Activated CD4-positive, alpha-beta T cell treated with anti-CD3 and anti-CD28 coated beads, Interleukin-2, amount 50 U/mL, for 1 hour (primary cell): ENCODE data around the gene HOXC5.

Experiments used
- DNase-seq: peaks from one replicate; pipeline ENCODE4 v3.0.0-alpha.2; 2020

HOXC5 gene

DNA sequence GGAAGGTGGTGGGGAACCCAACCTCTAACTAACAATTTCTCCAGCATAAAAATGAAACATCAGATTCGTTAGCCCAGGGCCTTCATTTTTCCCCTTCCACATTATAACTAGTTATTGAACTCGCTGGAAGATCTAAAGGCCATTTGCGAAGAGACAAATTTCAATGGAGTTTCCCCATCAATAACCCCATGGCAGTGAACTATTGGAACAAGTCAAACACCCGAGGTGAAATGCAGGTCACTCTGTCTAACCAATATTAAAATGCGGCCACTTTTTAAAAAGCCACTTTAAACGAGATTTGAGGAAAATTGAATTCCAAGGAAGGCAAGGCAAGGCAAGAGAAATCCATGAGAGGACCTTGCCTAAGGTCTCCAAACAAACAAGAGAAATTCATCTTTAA lies 16.3 kb downstream of the HOXC5 start:
- no peak for DNase-seq

DNA sequence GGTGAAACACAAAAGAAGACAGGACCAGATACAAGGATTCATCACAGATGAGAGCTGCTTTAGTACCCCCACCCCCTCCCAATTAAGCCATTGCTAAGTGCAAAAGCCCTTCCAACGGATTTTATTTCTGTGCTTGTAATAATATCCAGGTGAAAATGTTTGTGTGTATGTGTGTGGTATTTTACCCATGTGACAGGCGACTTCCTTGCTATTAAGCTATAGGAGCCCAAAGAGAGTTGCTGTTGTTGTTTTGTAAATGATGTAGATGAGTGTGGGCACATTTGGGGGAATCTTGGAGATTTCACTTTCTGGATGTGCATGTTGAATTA lies 17.6 kb downstream of the HOXC5 start:
- no peak for DNase-seq

DNA sequence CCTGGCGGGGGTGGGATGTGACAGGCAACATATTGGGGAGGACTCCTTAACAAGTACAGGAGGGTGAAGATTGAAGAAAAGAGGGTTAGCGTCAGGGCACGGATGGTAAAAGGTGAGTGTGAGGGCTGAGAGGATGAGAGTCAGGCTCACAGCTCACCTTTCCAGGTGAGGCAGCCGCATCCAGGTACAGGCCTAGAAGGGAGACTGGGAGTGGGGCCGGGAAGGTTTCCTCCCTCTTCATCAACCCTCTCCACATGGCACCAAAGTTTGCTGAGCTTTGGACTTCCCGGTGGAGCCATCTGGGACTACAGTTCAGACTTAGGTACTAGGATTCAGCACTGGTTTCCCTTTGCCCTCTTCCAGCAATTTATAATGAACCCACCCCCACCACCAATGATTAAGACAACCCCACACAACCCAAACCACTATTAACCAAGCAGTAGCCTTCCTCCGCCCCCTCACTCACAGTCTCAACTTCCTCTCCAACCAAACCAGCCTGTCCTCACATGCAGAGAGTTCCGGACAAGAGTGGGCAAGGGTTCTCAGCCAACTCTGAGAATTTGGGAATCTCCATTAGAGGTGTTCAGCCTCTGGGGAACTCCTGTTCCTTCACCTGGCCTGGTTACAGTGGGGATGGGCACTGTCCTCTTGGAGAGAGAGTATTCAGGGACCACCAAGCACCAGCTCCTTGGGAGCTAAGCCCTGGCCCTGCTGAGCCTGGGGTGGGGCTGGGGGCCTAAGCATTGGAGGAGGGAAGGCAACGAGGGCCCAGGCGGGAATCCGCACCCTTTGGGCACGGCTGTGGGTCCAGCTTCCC lies 18.4 kb downstream of the HOXC5 start:
- DNase-seq = no peak

DNA sequence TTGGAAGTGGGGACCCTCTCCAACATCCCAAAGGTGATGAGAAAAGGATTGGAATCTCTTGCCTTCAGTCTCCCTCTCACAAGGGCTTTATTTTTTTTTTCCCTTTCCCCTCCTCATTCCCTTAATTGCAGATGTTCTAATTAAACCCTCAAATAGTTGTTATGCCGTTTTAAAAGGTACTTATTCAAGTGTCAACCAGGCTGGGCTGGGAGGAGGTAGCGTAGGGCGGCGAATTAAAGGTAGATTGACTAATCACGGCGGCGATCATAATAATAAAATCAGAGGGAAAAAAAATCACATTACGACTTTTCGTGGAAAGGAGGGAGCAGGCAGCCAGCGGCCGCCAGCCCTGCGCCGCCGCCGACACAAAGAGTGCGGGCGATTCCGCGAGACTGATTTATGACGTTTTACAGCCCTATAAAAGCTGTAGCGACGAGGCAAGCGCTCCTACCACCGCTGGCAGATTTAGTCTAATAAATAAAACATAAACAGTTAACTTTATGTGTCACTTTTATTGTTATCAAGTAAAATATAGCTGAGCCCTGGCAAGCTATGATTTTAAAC lies 19.1 kb downstream of the HOXC5 start:
- DNase-seq = no peak

DNA sequence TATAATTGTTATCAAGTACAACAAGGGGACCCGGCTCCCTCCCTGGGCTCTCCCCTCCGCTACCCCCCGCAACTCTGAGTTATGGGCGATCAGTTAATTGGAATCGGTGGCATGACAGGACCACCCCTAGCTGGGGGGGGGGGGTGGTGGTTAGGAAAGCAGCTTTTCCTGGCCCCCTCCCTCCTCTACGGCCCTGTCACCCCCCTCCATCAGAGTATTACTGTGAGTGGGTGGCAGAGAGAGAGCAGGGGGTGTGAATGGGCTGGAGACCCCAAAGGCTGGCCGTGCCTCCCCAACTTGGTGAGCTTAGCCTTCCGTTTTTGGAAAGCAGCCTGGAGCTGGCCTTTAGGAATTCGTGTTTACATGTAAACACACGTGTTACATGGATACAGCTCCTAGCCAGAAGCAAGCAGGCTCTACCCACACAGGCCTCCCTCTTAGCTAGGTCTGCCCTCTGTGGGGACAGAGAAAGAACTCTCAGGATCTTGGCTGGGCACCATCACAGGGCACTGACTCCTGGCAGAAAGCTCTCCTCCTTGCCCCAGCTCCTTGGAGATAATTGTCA lies 19.7 kb downstream of the HOXC5 start:
- DNase-seq = no peak

DNA sequence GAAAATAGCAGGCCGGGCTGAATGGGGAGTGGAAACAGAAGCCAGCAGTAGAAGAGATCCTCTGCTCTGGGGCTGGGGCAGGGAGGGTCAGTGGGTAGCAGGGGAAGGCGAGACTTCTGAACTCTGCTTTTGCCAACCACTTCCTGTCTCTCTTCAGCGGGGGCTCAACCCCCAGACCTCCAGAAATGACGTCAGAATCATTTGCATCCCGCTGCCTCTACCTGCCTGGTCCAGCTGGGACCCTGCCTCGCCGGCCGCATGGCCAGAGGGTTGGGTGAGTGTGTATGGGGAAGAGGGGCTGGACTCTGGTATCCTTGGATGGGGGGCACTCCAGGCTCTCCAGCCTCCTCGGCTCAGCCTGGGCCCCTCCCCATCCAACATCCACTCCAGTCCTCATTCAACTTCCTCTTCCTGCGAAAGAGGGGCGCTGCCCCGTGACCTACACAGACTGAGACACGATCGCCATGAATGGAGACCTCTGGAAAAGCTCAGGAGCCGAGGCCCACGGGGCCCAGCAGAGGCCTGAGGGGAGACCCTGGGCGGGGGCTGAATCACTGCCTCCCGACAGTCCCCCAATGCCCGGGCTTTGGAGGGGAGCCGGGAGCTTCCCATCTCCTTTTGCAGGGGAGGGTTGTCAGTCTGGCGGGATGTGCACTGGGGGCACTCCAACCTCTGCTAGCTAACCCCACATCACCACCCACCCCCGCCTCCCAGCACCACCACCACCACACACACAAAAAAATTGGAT lies 20.3 kb downstream of the HOXC5 start:
- no peak for DNase-seq

DNA sequence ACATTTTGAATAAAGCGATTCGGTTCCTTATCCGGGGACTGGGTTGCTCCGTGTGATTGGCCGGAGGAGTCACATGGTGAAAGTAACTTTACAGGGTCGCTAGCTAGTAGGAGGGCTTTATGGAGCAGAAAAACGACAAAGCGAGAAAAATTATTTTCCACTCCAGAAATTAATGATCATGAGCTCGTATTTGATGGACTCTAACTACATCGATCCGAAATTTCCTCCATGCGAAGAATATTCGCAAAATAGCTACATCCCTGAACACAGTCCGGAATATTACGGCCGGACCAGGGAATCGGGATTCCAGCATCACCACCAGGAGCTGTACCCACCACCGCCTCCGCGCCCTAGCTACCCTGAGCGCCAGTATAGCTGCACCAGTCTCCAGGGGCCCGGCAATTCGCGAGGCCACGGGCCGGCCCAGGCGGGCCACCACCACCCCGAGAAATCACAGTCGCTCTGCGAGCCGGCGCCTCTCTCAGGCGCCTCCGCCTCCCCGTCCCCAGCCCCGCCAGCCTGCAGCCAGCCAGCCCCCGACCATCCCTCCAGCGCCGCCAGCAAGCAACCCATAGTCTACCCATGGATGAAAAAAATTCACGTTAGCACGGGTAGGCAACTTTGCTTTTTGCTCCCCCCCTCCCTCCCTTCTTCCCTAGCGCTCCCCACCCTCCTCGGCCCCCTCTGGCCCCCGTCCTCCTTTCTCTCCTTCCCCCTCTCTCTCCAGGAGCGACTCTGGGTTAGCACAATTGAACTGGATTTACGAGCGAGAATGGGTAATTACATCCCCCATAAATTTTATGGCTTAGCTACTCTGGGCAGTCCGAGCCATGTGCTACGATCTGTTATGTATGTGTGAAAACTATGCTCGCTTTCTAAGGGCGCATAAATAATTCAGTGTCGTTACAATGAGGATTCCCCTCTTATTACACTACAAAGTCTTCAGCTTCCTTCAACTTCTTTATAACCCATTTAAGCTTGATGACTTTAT lies 21.2 kb downstream of the HOXC5 start, which contains the start of gene HOXC4:
HOXC4 (plus strand) TSS at position 85 of the 991 bp plus-strand sequence; CDS start at position 173, 88 bp downstream.
- no peak for DNase-seq

DNA sequence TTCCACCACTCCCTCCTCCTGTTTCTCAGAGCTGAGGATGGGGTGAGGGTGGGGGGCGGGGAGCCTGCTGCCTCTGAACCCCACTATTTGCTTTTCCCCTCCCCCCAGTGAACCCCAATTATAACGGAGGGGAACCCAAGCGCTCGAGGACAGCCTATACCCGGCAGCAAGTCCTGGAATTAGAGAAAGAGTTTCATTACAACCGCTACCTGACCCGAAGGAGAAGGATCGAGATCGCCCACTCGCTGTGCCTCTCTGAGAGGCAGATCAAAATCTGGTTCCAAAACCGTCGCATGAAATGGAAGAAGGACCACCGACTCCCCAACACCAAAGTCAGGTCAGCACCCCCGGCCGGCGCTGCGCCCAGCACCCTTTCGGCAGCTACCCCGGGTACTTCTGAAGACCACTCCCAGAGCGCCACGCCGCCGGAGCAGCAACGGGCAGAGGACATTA lies 21.9 kb downstream of the HOXC5 start:
- no peak for DNase-seq

DNA sequence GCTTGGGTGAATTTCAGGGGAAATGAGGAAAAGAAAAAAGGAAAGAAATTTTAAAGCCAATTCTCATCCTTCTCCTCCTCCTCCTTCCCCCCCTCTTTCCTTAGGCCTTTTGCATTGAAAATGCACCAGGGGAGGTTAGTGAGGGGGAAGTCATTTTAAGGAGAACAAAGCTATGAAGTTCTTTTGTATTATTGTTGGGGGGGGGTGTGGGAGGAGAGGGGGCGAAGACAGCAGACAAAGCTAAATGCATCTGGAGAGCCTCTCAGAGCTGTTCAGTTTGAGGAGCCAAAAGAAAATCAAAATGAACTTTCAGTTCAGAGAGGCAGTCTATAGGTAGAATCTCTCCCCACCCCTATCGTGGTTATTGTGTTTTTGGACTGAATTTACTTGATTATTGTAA lies 22.7 kb downstream of the HOXC5 start:
- no peak for DNase-seq

DNA sequence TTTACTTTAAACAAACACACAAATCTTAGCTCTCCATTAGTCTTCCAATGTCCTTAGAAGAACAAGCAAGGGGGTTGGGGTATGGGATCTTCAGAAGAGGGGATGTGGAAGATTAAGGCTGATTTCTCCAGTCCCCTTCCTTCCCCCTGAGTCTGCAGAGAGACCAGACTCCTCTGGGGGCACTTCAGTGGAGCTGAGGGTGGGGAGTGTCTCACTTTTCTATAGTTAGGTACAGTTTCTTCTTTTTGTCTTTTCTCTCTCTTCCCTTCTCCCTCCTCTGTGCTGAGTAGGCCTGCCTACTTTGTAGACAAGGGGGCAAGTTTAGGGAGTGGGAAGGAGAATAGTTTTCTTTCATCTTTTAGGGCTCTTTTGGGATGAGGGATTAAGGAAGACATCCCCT lies 23.3 kb downstream of the HOXC5 start:
- no peak for DNase-seq

DNA sequence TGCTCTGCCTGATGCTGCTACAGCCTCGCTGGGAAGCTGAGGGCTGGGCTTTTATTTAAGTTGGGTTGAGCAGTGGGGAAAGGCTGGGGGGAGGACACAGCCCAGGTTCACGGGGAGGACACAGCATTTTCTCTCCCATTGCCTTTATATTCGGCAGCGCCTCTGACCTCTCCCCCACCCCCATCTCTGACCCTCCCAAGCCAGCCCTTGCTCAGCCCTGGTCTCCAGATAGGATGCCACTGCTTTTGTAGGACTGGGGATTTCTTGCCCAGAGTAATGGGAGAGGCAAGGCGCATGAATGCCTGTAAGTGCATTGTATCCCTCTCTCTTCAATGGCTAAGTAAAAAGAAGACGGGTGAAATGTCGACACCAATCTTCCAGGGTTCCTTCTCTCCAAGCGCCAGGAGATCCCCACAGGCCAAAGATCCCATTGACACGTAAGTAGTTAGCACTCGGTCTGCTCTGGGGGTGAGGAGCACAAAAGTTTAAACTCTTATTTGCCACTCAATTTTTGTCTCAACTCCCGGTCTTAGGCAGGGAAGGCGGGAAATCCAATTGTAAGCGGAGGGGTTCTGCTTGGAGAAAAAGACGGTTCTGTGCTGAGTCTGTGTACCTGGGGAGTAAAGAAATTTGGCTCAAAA lies 25.4 kb downstream of the HOXC5 start:
- DNase-seq = no peak

DNA sequence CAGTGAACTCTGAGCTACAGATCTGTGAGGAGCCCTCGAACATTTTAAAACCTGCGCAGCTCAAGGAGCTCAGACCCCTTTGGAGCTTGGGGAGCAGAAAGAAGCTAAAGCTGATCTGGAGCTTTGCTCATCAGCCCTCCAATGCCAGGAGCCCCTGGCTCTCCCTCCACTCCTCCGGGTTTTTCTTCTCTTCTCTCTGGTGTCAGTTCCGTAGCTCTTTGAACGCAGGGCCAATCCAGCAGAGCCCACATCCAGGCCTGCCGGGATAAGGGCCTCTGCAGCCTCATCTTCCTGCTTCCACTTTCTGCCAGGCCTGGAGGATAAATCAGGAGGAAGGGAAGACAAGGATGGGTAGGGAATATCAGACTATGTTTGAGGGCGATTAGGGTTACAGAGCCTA lies 26.8 kb downstream of the HOXC5 start:
- no peak for DNase-seq

DNA sequence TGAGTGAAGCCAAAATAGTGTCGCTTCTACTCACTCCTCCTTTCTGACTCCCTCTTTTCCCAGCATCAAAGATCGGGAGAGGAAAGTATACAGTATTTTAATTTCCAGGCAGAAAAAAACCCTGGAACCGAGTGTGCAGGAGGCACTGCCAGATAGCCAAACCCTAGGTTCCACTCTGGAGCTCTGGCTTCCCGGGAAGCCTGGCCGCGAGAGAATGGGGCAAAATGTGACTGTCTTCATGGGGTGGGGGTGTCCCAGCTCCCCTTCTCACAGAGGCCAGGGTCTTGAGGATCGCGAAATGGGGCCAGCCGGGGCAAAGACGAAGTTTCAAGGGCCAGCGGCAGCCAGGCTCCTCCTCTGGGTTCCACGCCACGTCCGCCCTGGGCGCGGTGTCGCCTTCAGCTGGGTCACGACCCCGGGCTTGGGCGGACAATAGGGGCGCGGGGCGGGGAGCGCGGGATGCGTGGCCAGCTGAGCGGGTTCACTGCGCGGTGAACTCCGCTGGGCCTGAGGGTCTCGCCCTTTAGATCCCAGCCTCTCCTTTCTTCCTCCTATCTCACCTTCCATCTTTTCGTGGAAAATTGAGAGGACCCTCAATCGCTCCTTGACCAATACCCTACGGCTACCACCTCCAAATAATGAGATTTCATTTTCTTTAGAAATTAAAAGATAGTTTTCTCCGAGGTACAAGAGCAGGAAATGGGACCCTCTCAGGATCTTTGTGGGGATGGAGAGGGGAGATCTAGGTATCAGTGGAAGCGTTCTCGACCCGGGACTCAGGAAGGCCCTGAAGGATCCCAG lies 27.5 kb downstream of the HOXC5 start:
- DNase-seq = no peak

DNA sequence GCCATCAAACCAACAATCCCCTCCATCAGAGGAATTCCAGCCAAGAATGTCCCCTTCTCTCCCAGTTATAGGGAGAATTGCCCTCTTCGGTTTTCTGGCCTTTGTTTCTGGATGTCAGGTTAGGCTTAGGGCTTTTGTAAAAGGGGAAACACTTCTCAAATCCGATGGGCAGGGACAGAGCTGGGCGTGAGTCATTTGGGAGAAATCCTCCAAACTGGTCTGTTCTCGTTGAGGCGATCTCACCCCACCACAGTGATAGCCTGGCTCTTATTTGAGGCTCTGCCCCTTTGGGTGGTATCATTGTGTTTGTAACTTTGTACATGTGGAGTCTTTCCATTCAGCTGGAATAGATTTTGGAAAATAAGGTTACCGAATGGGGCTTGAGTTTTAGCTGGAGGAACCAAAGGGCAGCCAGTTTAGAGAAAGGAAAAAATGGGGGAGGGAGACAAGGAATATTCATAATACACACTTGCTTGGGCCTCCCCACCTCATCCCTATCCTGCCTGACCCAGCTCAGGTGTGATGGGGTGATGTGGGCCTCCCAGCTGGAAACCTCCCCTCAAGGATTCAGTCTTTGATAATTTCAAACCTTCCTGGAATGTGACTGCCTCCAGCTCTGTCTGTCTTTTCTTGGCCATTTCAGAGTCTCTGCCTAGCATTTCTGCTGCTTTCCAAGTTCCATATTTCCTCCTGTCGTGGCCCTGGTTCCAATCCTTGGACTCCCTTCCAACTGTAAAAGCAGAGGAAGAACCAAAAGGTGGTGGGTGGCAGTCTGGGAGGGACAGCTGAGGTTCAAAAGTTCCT lies 28.3 kb downstream of the HOXC5 start:
- no peak for DNase-seq

DNA sequence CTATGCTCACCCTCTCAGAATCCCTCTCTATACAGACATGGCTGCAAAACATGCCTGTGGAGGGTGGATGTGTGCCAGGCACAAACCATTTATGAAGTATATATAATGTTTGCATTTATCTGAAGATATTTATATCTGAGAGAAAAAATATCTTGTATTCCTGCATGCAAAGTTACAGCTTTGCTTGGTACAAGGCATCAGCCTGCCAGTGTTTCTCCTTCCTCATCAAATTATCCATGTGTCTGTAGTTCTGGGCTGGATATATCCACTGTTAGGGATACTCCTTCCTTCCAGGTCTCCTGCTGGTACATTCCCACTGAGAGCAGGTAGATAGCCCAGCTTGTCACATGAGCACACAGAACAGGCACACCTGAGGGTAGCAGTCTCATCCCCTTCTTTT lies 32.8 kb downstream of the HOXC5 start:
- no peak for DNase-seq

DNA sequence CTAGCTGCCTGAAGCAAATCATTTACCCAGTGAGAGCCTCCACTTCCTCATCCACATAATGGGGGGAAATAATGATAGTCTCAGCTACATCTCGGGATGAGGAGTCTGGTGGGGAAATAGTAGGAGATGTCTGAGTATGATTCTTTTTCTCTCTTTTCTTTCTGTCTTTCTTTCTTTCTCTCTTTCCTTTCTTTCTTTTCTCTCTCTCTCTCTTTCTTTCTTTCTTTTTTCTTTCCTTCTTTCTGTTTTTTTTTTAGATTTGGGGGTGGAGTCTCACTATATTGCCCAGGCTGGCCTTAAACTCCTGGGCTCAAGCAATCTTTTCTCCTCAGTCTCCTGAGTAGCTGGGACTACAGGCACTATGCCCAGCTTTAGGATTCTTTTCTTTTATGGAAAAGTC lies 33.6 kb downstream of the HOXC5 start:
- no peak for DNase-seq

DNA sequence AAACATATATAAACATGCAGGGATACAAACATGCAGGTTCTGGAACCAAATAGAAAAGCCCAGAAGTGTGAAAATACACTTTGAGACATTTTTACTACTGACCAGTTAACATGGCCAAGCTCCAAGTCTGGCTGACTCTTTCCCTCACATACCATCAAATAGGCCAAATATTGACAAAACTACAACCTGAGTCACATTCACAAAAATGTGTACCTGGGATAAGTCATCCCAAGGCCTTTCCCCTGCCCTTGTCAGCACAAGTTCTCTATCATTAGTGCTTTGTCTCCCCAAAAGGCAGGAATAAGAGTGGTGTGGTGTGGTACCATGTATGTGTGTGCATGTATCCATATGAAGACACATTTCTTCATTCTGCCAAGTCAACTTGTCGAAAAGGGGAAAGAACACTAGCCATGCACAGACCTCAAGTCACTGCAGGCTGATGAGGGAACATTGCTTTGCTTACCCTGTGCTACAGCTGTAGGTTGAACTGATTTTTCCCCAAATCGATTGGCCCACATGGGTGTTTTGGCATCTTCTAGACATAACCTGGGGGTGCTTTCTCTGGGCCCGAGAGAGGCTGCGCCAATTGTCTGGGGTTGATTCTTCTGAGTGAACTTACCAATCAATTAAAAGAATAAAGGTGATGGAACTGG lies 35.7 kb downstream of the HOXC5 start:
- no peak for DNase-seq

DNA sequence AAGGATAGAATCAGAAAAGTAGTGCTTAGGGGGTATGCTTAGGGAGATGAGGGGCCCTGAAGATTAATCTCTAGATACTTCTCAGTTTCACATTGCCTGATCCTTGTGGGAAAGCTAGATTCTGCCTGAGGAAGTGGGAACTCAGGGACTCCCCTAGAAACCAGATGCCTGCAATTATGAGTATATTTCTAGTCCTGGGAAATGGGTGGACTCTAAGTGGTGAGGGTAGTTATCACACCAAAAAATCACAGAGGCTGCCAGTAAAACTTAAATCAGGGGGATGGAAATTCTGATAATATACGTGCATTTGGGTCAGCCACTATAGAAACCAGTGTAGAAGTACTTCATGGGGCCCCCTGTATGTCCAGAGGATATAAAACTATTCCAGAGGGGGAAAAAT lies 39.1 kb downstream of the HOXC5 start:
- no peak for DNase-seq

DNA sequence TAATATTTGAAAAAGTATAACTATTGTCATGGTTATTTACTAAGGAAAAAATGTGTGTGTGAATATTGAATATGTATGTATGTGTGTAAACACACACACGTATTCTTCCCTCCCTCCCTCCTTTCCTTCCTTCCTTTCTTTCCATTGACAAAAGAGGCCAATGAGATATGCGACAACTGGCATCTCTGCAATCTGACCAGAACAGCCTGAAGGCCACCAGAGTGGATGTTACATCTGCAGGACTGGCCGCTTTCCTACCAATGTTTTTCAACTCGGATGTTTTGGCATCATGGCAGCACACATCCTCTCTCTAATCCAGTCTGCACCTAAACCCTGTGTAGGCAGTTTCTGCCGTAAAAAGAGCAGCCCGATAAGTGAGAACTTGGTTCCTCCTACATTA lies 41.5 kb downstream of the HOXC5 start:
- no peak for DNase-seq

DNA sequence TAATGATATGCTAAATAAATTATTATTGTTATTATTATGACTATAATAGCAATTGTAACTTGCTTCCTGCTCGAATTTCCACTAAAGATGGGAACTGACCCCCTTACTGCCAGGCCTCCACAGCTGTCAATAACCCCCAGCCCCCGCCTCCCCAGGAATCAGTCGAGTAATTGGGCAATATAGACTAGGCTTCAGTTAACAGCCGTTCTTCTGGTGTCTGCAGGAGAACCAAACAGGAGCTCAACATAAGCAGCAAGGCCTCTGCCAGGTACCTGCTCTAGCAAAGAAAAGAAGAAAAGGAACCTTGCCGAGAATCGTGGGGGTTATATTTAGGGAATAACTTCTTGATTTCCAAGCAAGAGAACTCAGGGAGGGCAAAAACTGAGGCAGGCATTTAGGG lies 42.6 kb downstream of the HOXC5 start:
- no peak for DNase-seq
